Measurements from ENCODE around the gene KRTAP27-1. TPM values are rescaled to one million over a fixed set of nuclear protein-coding genes. Genes with fewer than 3 reads are reported as not detected.

The KRTAP27-1 gene
- total RNA-seq, 1 experiment from 2014 or later, result not detected

DNA sequence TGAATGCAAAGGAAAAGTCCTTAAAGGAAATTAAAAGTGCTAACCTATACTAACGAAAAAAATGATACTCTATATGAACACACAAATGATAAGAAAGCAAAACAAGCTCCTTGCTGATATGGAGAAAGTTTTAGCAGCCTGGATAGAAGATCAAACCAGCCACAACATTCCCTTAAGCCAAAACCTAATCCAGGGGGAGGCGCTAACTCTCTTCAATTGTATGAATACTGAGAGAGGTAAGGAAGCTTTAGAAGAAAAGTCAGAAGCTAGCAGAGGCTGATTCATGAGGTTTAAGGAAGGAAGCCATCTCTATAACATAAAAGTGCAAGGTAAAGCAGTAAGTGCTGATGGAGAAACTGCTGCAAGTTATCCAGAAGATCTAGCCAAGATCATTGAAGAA lies 7.5 kb upstream of the KRTAP27-1 start (continued):
- TF ChIP-seq MXD4 (CRISPR knock-in tag; IDR thresholded peaks at IDR 0.05; ENCODE audit: borderline replicate concordance) (no peak), NR3C1 (CRISPR knock-in tag; conservative IDR thresholded peaks at IDR 0.05; ENCODE audit: low read depth) (no peak)

DNA sequence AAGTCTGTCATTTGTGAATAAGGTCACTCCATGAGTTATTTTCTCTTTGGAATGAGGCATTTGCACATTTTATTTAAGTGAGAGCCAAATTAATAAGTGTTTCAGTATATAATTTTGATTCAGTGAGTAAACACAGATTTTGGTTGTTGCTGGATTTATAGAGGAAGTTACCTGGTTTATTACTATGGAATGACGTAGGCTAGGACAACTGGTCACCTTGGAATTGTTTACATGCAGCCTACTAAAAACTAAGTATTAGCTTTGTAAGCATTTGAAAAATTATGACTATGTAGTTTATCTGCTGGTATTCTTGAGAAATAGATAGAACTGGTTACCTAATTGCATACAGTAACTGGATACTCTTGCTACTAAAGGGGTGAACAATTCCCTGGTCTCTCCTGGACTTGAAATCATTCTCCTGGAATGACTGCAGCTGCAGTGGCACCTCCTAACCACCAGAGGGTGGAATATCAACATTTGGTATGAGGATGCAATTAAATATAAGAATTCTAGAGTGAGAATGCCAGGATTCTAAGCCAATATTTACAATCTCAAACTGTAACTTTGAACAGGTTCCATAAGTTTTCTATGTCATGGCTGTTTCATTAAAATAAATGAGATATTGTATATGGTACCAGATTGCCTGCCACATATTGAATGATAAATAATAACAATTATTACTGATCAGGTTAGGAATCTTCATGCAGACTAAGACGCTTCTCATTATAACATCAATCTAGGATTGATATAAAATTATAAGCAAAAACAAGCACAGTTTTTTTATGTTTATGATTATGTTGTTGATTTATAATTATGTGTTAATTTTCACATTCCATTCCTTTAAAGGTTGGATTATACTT lies 3.5 kb upstream of the KRTAP27-1 start:
- TF ChIP-seq JAZF1 (CRISPR knock-in tag; IDR thresholded peaks at IDR 0.05) (no peak), CBFB (CRISPR knock-in tag; IDR thresholded peaks at IDR 0.05; ENCODE audit: low read depth) (no peak), EMX1 (CRISPR knock-in tag; IDR thresholded peaks at IDR 0.05) (no peak), ZNF423 (CRISPR knock-in tag; IDR thresholded peaks at IDR 0.05) (no peak), ELF4 (CRISPR knock-in tag; IDR thresholded peaks at IDR 0.05; ENCODE audit: low read depth) (no peak)
- TF ChIP-seq, protein P1, sequence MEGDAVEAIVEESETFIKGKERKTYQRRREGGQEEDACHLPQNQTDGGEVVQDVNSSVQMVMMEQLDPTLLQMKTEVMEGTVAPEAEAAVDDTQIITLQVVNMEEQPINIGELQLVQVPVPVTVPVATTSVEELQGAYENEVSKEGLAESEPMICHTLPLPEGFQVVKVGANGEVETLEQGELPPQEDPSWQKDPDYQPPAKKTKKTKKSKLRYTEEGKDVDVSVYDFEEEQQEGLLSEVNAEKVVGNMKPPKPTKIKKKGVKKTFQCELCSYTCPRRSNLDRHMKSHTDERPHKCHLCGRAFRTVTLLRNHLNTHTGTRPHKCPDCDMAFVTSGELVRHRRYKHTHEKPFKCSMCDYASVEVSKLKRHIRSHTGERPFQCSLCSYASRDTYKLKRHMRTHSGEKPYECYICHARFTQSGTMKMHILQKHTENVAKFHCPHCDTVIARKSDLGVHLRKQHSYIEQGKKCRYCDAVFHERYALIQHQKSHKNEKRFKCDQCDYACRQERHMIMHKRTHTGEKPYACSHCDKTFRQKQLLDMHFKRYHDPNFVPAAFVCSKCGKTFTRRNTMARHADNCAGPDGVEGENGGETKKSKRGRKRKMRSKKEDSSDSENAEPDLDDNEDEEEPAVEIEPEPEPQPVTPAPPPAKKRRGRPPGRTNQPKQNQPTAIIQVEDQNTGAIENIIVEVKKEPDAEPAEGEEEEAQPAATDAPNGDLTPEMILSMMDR (IDR thresholded peaks at IDR 0.05), result peak; percentile 82
- TF ChIP-seq, protein P2, sequence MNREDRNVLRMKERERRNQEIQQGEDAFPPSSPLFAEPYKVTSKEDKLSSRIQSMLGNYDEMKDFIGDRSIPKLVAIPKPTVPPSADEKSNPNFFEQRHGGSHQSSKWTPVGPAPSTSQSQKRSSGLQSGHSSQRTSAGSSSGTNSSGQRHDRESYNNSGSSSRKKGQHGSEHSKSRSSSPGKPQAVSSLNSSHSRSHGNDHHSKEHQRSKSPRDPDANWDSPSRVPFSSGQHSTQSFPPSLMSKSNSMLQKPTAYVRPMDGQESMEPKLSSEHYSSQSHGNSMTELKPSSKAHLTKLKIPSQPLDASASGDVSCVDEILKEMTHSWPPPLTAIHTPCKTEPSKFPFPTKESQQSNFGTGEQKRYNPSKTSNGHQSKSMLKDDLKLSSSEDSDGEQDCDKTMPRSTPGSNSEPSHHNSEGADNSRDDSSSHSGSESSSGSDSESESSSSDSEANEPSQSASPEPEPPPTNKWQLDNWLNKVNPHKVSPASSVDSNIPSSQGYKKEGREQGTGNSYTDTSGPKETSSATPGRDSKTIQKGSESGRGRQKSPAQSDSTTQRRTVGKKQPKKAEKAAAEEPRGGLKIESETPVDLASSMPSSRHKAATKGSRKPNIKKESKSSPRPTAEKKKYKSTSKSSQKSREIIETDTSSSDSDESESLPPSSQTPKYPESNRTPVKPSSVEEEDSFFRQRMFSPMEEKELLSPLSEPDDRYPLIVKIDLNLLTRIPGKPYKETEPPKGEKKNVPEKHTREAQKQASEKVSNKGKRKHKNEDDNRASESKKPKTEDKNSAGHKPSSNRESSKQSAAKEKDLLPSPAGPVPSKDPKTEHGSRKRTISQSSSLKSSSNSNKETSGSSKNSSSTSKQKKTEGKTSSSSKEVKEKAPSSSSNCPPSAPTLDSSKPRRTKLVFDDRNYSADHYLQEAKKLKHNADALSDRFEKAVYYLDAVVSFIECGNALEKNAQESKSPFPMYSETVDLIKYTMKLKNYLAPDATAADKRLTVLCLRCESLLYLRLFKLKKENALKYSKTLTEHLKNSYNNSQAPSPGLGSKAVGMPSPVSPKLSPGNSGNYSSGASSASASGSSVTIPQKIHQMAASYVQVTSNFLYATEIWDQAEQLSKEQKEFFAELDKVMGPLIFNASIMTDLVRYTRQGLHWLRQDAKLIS (CRISPR knock-in tag; IDR thresholded peaks at IDR 0.05; ENCODE audit: borderline replicate concordance), result no peak
- no peak overlapping the region for H3K27ac Mint-ChIP-seq
- DNase-seq (ENCODE audit: low spot score) (peak; percentile 58), ATAC-seq (peak; percentile 70)
- ChIA-PET CTCF (interaction anchor here (0.6 to 2.3 kb wide), 6 partner anchors 9 to 123 kb away, joined by 3 to 12 read pairs (median 8); no protein-coding TSS in a partner anchor), POLR2A (no interaction called here)
- H3K9me3 Mint-ChIP-seq, result peaks cover 9% of the 10 kb centered on the region
- no peaks in the 10 kb centered on the region for H3K4me1 Mint-ChIP-seq
- no peaks in the 10 kb centered on the region for H3K36me3 Mint-ChIP-seq
- H3K27me3 Mint-ChIP-seq (ENCODE audit: low read depth), result no peaks in the 10 kb centered on the region
- H3K4me3 Mint-ChIP-seq, result no peak overlapping the region

DNA sequence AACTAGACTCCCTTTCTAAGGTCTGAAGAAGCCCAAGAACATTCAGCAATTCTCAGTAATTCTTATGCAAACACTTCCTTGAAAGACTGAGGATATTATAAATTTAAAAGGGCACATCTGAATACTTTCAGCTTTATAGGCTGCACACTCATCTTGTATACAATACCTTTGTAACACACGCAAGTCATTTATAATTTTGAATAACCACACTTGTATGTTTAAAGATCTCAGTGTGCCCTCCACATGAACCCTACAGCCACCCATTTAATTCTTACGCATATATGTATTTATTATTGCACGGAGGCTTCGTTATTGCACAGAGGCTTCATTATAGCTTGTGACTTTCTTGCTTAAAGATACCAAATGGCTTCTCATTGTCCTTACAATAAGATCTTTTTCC lies 1.2 kb upstream of the KRTAP27-1 start:
- Mint-ChIP-seq H3K4me1 (no peaks in the 10 kb centered on the region), H3K4me3 (no peak overlapping the region), H3K27me3 (ENCODE audit: low read depth) (no peaks in the 10 kb centered on the region), H3K36me3 (no peaks in the 10 kb centered on the region), H3K27ac (no peak overlapping the region), H3K9me3 (no peaks in the 10 kb centered on the region)
- ATAC-seq, result no peak
- ChIA-PET CTCF (interaction anchor here (1.3 to 2.3 kb wide), 2 partner anchors 26 to 70 kb away, joined by 3 to 9 read pairs; no protein-coding TSS in a partner anchor), POLR2A (no interaction called here)
- DNase-seq (ENCODE audit: low spot score), result no peak
- TF ChIP-seq ZNF263 (CRISPR knock-in tag; IDR thresholded peaks at IDR 0.05; ENCODE audit: low read depth), result no peak
- TF ChIP-seq, protein P3, sequence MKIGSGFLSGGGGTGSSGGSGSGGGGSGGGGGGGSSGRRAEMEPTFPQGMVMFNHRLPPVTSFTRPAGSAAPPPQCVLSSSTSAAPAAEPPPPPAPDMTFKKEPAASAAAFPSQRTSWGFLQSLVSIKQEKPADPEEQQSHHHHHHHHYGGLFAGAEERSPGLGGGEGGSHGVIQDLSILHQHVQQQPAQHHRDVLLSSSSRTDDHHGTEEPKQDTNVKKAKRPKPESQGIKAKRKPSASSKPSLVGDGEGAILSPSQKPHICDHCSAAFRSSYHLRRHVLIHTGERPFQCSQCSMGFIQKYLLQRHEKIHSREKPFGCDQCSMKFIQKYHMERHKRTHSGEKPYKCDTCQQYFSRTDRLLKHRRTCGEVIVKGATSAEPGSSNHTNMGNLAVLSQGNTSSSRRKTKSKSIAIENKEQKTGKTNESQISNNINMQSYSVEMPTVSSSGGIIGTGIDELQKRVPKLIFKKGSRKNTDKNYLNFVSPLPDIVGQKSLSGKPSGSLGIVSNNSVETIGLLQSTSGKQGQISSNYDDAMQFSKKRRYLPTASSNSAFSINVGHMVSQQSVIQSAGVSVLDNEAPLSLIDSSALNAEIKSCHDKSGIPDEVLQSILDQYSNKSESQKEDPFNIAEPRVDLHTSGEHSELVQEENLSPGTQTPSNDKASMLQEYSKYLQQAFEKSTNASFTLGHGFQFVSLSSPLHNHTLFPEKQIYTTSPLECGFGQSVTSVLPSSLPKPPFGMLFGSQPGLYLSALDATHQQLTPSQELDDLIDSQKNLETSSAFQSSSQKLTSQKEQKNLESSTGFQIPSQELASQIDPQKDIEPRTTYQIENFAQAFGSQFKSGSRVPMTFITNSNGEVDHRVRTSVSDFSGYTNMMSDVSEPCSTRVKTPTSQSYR (CRISPR knock-in tag; IDR thresholded peaks at IDR 0.05), result no peak
- no peak for TF ChIP-seq NR2C2 (CRISPR knock-in tag; IDR thresholded peaks at IDR 0.05)

All from WTC11 (cell line).